HG02610 (cell line): ENCODE results near the gene CHPF2.
A peak's percentile ranks its signal among the peaks of the same experiment; 100 is the strongest.

Experiments used
- ATAC-seq: cut with Tn5 transposase; IDR thresholded peaks from one replicate; pipeline ENCODE4 v1.9.1; 2021; ENCODE audit warnings: mild to moderate bottlenecking, moderate library complexity; ENCODE audit not compliant: unreplicated experiment

CHPF2 gene

GRCh38 chr7:151232917-151233701 lies 826 bp downstream of the CHPF2 start:
- no peak for ATAC-seq

- no peak for ATAC-seq
Observed at GRCh38 chr7:151233804-151234203, 1.5 kb downstream of the CHPF2 start.

- no peak for ATAC-seq
Observed at GRCh38 chr7:151235091-151235787, 3.0 kb downstream of the CHPF2 start.

GRCh38 chr7:151236406-151236805 lies 4.1 kb downstream of the CHPF2 start:
- ATAC-seq: no peak

- ATAC-seq: no peak
Observed at GRCh38 chr7:151237244-151238189, 5.2 kb downstream of the CHPF2 start.

GRCh38 chr7:151238190-151238810 lies 6.0 kb downstream of the CHPF2 start:
- ATAC-seq: no peak

GRCh38 chr7:151238924-151239836 lies 6.9 kb downstream of the CHPF2 start:
- ATAC-seq: no peak

GRCh38 chr7:151239837-151240459 lies 7.7 kb downstream of the CHPF2 start:
- no peak for ATAC-seq

- ATAC-seq: no peak
Observed at GRCh38 chr7:151240536-151240935, 8.3 kb downstream of the CHPF2 start.

- no peak for ATAC-seq
Observed at GRCh38 chr7:151240942-151241754, 8.9 kb downstream of the CHPF2 start.

- ATAC-seq: no peak
Observed at GRCh38 chr7:151241755-151242096, 9.4 kb downstream of the CHPF2 start.

- no peak for ATAC-seq
Observed at GRCh38 chr7:151242159-151243044, 10.1 kb downstream of the CHPF2 start.

- no peak for ATAC-seq
Observed at GRCh38 chr7:151243045-151243349, 10.7 kb downstream of the CHPF2 start.

GRCh38 chr7:151243408-151244195 lies 11.3 kb downstream of the CHPF2 start:
- peak; percentile 36 for ATAC-seq

- no peak for ATAC-seq
Observed at GRCh38 chr7:151244196-151244840, 12.0 kb downstream of the CHPF2 start.

- no peak for ATAC-seq
Observed at GRCh38 chr7:151244841-151245346, 12.6 kb downstream of the CHPF2 start.
